Adrenal gland (tissue), 12 donors: ENCODE measurements around the gene IL1B. TPM values are rescaled to one million over a fixed set of nuclear protein-coding genes. Genes with fewer than 3 reads are reported as not detected.

Experiments used
- DNase-seq, 7 donors: peaks; one replicate each; pipeline ENCODE4 v3.0.0-alpha.2; 2019 to 2020
- H3K27ac ChIP-seq, 5 donors: fragments of 200-600 bp; sonication (generic) in 4 of 5; 1 replicate in 3 of 5; 2 replicates in 2 of 5; pipeline versions ENCODE4 v1.5.1 to v1.8.0; 2016 to 2020; ENCODE audit warnings: mild to moderate bottlenecking in 1 of 5
- H3K27me3 ChIP-seq: fragments of 200-600 bp; 2 replicates; pipeline ENCODE4 v1.8.0; 2021
- H3K36me3 ChIP-seq, 2 donors: fragments of 200-600 bp; replicated peaks in 1 of 2; 1 replicate in 1 of 2; 2 replicates in 1 of 2; pipeline versions ENCODE4 v1.5.1 to v1.8.0; 2018 to 2022
- H3K4me1 ChIP-seq, 2 donors: fragments of 200-600 bp; replicated peaks in 1 of 2; 1 replicate in 1 of 2; 2 replicates in 1 of 2; pipeline versions ENCODE4 v1.5.1 to v1.8.0; 2018 to 2021
- H3K4me3 ChIP-seq, 4 donors: fragments of 200-600 bp; sonication (generic) in 3 of 4; one replicate each; pipeline ENCODE4 v1.5.1; 2016 to 2018
- H3K9me3 ChIP-seq, 3 donors: fragments of 200-600 bp; sonication (generic) in 1 of 3; replicated peaks in 1 of 3; 1 replicate in 2 of 3; 2 replicates in 1 of 3; pipeline versions ENCODE4 v1.5.1 to v1.8.0; 2016 to 2021
- CTCF ChIP-seq, 6 experiments: fragments of 450-650 bp in 4 of 6; fragments of 200-600 bp in 2 of 6; sonication (generic) in 1 of 6; IDR thresholded peaks; 1 replicate in 5 of 6; 2 replicates in 1 of 6; pipeline versions ENCODE4 v1.5.1 to v1.8.0; 2016 to 2021; ENCODE audit warnings: antibody characterized with exemption in 6 of 6, mild to moderate bottlenecking in 2 of 6, moderate library complexity in 1 of 6
- POLR2A ChIP-seq, 2 donors: fragments of 450-650 bp; IDR thresholded peaks; one replicate each; pipeline ENCODE4 v1.6.1; 2017; ENCODE audit warnings: antibody characterized with exemption in 2 of 2, mild to moderate bottlenecking in 2 of 2, moderate library complexity in 1 of 2
- WGBS, 4 donors: extraction: QIAGEN DNeasy Blood & Tissue Kit in 2 of 4; methylation state at CpG; one replicate each; pipeline versions ENCODE4 v1.1.5 to v1.1.7; 2013 to 2017; 5-methylcytosine and 5-hydroxymethylcytosine counted together
- intact Hi-C, 2 donors: fragments of 100-400 bp; cut with DNase I; formaldehyde crosslinking; loops; one replicate each; pipeline versions ENCODE4 v1.14.1 to v1.15.0; 2022 to 2023
- polyA plus RNA-seq, 3 donors: library from polyadenylated mRNA; stranded (reverse); fragments of 200-250 nt in 2 of 3; fragments of 350-450 nt in 1 of 3; fragmentation: Illumina TruSeq in 1 of 3; extraction: RNeasy Lipid Tissue Mini Kit (QIAGEN cat#74804) in 1 of 3; gene quantifications; one replicate each; pipeline ENCODE4 v1.2.3, GENCODE V29; 2013 to 2014
- total RNA-seq, 9 donors: library from RNA; depleted of rRNA in 4 of 9; stranded (reverse); fragments of >200 nt in 4 of 9; fragments of 120-200 nt in 1 of 9; fragmentation: NEBNext Ultra II Directional in 1 of 9; extraction: Animal tissue kit (Norgen Biotek cat#: 25700) in 1 of 9; gene quantifications; one replicate each; pipeline versions ENCODE4 v1.1.0 to v1.2.4, GENCODE V29; 2013 to 2023
- donor health status: healthy with polysubstance abuse.
- donor health status: Bipolar disorder and iron deficiency.
- donor health status: DM: yes; HTN: yes; CAD: no.
- donor health status: DM: no; HTN: no; CAD: no.
- donor health status: DM: no; HTN: no; CAD: no.
- donor health status: DM: yes; HTN: yes; CAD: no.

IL1B gene
- total and polyA plus RNA-seq, 12 donors, result 0.44 to 5.9 (median 1.5) TPM; not detected in 1

GRCh38 chr2:112796486-112796885, 40.1 kb downstream of the IL1B start:
- no peaks in the 10 kb centered on the region for H3K27me3 ChIP-seq
- no peaks in the 10 kb centered on the region for H3K9me3 ChIP-seq
- DNase-seq, result no peak
- H3K4me1 ChIP-seq, result peaks cover 0 to 15% of the 10 kb centered on the region in 2 donors
- H3K36me3 ChIP-seq, result no peaks in the 10 kb centered on the region
- H3K27ac ChIP-seq, result no peak overlapping the region
- 0 to 25% (median 2%) methylated on average over 1 of the region's 1 CpG for WGBS, 4 donors
- TF ChIP-seq CTCF (IDR thresholded peaks at IDR 0.05), result no peak
- no peak for TF ChIP-seq POLR2A (IDR thresholded peaks at IDR 0.05)
- intact Hi-C loops, result no loop called here
- no peak overlapping the region for H3K4me3 ChIP-seq

- Histone ChIP-seq H3K27me3 (no peaks in the 10 kb centered on the region), H3K27ac (no peak overlapping the region), H3K36me3 (no peaks in the 10 kb centered on the region), H3K4me1 (peaks cover 0 to 15% of the 10 kb centered on the region in 2 donors), H3K9me3 (no peaks in the 10 kb centered on the region), H3K4me3 (no peak overlapping the region)
- DNase-seq, result no peak
- intact Hi-C loops, result no loop called here
- WGBS, 4 donors, result 53 to 97% (median 82%) methylated on average over 1 of the region's 1 CpG
- TF ChIP-seq POLR2A (IDR thresholded peaks at IDR 0.05), result no peak
- TF ChIP-seq CTCF (IDR thresholded peaks at IDR 0.05), result no peak
These were observed 40.8 kb downstream of the IL1B start for GRCh38 chr2:112795774-112796173.

- Histone ChIP-seq H3K36me3 (no peaks in the 10 kb centered on the region), H3K27ac (no peak overlapping the region), H3K4me1 (peaks cover 0 to 15% of the 10 kb centered on the region in 2 donors), H3K27me3 (no peaks in the 10 kb centered on the region), H3K4me3 (no peak overlapping the region), H3K9me3 (no peaks in the 10 kb centered on the region)
- intact Hi-C loops, result no loop called here
- DNase-seq, result peak in 1 of 7 donors; percentile 8
- no peak for TF ChIP-seq POLR2A (IDR thresholded peaks at IDR 0.05)
- TF ChIP-seq CTCF (IDR thresholded peaks at IDR 0.05), result no peak
- WGBS, 4 donors, result 41 to 71% (median 61%) methylated on average over 3 of the region's 3 CpGs
These were observed 41.7 kb downstream of the IL1B start for GRCh38 chr2:112794841-112795240.

- Histone ChIP-seq H3K27me3 (no peaks in the 10 kb centered on the region), H3K9me3 (no peaks in the 10 kb centered on the region), H3K4me1 (peaks cover 0 to 15% of the 10 kb centered on the region in 2 donors), H3K4me3 (no peak overlapping the region), H3K36me3 (no peaks in the 10 kb centered on the region), H3K27ac (peak overlapping the region in 3 of 5 donors; percentile 5 to 65 (median 7))
- DNase-seq, result peak; percentile 24 to 86 (median 73)
- TF ChIP-seq CTCF (IDR thresholded peaks at IDR 0.05) (no peak), POLR2A (IDR thresholded peaks at IDR 0.05) (no peak)
- WGBS, 4 donors, result 26 to 44% (median 33%) methylated on average over 5 of the region's 5 CpGs
- intact Hi-C loops, result no loop called here
These were observed 42.3 kb downstream of the IL1B start for GRCh38 chr2:112794131-112794733.
